ENCODE results near the gene ARHGAP26.

ARHGAP26 gene

DNA sequence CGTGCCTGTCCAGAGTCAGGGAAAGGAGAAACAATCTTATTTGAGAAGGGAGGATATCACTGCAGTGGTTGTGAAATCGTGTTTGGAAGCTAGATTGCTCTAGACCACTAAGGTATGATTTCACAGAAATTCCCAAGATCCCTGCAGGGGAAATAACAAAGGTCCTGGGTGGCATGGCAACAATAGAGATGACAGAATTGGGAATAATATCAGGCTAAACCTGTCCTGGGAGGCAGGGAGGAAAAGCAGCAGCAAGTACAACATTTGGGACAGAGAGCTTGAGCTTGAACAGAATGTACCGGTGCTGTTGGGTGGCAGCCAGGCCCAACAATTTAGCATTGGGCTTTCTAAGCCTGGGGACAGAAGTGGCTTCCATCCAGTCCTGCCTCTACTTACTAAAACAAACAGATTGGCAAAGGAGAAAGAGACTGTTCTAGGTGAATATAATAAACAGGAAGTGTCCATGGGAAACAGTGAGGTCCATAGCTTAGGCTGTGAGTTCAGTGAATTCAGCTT is 17.0 kb upstream of the ARHGAP26 start:
- DNase-seq: no peak

DNA sequence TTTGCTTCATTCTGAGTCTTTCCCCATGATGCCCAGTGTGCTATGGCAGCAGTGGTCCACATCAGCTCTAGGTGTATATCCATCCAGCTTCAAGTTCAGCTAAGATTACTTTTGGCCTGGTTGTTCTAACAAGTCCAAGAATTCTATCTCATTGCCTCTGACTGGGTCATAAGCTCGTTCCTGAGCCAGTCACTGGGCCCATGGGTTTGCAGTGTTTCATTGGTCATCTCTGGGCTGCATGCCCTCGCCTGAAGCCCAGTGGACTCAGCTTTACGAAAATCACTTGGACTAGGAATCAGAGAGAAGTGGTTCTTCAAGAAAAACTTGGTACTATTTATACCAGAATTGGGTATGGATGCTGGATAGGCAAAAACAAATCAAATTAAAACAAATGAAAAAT is 16.1 kb upstream of the ARHGAP26 start:
- DNase-seq: no peak

DNA sequence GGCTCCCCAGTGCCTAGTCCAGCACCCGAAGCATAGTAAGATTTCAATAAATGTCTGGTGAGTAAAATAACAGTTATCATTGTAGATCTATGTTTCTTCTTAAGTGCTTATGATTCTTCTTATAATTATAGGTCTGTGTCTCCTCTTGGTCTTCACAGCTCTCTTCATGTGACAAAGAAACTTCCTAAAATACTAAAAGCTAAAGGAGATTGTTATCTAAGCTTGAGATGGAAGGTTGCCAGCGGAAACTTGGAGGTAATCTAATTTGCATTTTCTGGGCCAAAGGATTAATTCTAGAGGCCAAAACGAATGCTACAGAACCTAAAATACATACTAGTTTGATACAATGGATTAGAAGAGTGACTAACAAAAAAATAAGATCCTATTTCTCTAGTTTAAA is 13.6 kb upstream of the ARHGAP26 start:
- no peak for DNase-seq

DNA sequence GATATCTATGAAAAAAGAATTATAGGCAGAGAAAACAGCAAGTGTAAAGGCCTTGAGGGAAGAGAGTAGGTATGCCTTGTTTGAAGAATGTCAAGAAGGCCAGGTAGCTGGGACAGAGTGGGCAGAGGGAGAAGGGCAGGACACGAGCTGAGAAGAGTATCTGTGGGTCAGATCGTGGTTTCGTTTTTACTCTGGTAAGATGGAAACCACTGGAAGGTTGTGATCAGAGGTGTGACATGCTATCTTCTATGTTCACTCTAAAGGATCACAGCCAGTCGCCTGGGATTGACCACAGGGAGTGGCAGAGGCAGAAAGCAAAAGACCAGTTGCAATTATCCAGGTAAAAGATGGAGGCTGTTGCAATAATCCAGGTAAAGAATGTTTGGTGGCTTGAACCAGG is 12.6 kb upstream of the ARHGAP26 start:
- no peak for DNase-seq

DNA sequence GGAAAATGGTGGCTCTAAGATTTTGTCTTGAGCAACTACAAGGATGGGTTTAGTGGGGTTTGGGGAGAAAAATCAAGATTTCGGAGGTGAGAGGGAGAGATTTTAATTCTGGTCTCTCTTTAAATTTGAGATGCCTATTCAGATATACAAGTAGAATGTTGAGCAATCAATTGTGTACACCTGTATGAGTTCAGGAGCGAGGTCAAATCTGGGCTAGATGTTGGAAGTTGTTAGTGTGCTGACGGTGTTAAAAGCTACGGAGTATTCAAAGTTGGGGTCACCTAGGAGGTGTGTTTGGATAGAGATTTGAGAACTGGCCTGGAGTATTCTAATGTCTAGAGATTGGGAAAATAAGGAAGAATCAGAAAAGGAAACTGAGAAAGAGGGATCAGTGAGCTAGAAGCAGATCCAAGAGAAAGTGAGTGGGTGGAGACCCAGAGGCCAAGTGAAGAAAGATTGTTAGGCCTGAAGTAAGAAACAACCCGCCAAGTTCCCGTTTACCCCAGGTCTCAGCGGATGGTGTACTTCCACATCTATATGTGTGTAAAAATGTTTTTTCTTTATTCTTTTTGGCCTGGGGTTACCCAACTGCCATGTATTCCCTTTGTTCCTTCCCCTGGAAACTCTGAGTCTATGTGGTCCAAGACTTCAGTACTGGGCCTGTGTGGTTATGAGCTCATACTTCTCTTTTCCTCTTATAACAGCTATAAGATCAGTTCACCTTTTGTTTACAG is 11.9 kb upstream of the ARHGAP26 start:
- no peak for DNase-seq

DNA sequence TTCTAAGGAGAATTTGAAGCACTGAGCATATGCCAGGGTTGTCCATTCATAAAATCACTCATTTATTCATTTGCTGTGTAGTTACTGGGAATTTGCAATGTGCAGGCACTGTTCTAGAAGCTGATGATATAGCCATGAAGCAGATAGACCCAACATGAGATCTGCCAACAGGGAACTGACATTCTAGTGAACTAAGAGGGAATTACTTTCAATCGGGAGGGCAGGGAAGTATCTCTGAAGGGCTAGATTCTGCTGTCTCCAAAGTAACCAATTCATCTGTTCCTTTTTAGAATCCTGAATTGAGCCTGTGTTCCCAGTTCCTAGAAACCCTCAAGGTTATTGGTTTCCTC is 11.4 kb upstream of the ARHGAP26 start:
- no peak for DNase-seq

DNA sequence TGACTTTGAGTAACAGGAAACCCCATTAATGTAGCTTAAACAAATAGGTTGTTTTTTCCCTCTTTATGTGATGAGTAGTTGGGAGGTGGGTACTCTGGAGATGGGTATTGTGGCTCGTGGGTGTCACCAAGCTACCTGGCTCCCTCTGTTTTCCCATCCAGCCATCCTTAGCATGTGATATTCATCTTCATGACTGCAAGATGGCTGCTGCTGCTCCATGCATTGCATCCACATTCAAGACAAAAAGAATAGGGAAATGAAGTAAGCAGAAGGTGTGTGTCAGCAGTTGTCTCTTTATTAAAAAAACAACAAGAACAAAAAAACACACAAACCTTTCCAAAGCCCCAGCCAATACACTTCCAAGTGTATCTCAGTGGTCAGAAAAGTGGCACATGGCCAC is 6.5 kb upstream of the ARHGAP26 start:
- DNase-seq: no peak

DNA sequence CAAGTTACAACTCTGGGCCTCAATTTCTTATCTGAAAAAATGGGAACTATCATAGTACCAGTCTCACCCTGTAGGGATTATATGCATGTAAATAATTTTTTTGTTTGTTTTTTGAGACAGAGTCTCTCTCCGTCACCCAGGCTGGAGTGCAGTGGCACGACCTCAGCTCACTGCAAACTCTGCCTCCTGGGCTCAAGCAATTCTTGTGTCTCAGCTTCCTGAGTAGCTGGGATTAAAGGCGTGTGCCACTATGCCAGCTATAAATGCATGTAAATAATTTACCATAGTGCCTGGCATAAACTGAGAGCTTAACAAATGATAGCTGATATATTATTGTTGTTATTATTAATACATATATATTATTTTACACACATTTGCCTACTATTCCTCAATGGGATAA is 3.0 kb upstream of the ARHGAP26 start:
- DNase-seq: no peak

DNA sequence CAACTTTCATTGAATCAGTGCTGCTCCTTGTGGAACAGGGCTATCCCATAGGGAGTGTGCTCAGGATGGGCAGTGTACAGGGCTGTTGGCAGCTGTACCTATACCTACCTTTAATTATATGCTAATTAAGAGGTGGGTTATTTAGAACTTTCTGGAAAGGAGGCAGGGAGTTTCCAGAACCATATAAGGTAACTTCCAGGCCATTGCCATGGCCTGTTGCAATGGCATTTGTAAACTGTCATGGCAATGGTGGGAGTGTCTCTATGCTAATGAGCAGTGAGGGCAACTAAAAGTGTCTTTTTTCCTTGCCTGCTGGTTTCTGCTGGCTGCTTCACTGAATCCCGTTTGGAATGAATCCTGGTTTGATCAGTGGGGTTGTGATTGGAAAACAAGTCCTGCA is 2.3 kb upstream of the ARHGAP26 start:
- no peak for DNase-seq

DNA sequence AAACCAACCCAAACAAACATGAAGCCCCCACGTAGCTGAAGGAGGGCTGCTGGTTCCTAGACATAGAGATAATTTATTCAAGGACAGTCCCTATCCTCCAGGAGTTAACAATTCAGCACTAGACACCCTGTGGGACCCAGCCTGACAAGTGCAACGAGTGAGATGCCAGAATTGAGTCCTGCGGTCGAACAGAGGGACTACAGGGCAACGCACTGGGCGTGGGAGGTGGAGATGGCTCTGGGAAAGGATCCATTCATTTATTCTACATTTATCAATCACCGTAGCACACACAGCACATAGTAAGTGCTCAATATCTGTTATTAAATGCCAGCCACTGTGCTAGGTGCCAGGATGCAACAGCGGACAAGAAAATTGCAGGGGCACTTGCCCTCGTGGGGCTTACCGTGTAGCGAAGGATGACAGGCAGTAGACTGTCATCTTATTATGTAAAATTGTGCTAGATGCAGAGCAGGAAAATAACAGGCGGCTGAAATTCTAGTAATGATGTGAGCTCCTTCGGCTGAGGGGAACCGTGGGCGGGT is 855 bp upstream of the ARHGAP26 start:
- DNase-seq: peak; percentile 31

DNA sequence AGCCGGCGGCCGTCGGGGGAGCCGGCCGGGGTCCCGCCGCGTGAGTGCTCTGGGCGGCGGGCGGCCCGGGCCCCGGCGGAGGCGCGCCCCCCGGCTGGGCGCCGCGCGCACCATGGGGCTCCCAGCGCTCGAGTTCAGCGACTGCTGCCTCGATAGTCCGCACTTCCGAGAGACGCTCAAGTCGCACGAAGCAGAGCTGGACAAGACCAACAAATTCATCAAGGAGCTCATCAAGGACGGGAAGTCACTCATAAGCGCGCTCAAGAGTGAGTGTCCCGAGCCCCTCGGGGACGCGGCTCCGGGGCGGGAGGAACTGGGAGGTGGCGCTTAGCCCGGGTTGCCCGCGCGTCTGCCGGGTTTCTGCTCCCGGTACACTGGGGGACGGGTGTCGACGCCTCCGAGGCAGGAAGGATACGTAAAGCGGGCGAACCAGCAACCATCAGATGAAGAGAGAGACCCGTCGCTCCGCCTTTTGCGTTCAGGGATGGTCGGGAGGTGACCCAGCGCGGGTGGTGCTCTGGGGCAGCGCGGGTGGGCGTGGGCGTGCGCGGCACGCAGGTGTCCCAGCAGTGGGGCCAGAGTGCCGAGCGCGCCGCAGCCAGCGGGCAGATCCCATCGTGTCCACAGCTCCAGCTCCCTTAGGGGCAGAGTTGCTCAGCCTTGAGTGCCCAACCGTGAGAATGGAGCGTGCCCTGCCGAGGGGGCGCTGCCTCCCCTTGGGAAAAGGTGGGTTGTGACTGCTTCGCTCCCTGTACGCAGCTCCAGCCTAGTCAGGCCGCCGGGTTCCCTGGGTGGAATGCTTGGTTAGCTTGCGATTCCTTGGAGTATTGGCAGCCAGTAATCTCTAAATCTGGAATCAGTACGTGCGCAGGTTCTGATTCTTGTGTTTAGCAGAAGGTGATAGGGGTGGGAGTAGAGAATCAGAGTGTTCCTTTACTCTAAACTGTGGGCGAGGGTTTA is 753 bp downstream of the ARHGAP26 start:
- DNase-seq: peak; percentile 60

DNA sequence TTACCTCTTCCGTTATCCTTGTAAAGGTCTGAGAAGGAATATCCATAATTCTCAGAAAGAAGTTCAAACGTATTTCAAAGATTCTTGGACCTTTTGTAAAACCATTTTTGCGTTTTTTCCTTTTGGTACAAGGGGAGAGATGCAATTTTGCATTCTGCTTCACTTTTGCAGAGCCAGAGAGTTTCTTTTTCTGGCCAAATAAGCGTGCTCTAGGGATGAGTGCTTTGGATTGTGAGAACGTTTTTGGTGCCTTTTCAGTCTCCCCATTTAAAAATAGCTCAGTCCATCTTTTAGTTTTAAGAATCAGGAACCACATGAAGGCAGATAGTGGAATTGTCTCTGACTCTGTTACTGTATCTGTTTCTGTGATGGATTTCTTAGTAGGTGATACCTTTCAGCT is 1.5 kb downstream of the ARHGAP26 start:
- DNase-seq: no peak

DNA sequence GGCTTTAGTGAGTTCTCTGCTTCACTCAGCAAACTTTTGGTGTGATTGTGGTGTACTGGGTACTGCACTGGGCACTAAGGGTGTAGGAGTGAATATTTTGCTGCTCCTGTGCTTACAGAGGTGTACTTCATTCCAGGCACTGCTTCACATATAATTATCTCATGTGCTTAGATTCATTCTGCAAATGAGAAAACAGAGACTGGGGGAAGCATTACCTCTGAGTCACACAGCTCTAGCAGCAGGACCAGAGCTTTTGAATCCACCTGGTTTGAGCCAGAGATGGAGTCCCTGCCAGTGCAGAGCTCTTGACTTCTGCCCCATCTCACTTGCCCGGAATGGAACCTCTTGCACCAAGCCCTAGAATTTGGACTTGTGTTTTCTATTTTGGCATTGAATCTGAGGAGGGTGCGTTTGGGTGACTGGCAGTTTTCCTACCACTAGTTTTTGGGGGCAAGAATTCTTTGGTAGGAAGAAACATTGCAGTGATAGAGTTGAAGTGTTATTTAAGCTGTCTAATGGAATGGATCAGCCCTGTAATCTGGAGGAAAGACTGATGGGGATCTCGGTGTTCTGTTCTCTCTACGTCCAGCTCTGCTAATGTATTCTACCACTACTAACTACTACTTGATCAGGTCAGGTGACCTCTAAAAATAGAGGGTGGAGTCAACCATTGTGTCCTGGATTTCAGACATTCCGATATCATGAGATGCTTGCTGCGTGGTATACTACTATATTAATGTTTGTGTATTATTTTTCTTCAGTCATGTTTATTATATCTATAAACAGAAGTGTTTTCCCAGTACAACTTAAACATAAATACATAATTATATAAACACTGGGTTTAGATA is 2.5 kb downstream of the ARHGAP26 start:
- DNase-seq: no peak

DNA sequence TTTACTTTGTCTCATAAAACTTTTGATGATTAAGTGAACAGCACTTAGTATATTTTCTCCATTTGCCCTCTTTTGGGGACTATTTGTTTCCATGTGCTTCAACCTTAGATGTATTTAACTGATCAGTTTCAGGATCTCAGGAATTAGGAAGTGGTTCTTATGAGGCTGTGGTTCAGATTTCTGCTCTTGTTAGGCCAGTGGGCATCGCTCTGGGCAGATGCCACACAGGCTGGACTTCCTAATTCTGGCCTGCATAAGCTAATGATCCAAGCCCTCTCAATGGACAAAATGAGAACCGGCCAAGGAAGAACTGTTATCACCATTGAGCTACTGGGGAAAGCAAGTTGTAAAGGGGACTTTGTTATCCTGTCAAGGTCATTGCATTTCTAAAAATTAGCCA is 6.9 kb downstream of the ARHGAP26 start:
- no peak for DNase-seq

DNA sequence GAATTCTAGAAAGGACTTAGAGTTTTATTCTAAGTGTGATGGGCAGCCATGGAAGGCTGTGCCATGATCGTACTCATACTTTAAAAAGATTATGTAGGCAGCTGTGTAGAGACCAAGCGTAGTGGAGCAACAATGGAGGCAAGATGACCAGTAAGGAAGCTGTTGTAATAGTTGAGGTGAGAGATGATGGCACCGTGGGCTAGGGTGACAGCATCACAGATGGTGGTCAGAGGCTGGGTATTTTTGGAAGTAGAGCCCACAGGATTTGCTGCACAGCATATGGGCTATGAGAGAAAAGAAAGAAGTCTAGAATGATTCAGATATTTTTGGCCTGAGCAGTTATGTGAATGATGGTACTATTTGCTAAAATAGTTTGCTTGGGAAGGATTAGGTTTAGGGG is 7.7 kb downstream of the ARHGAP26 start:
- no peak for DNase-seq

DNA sequence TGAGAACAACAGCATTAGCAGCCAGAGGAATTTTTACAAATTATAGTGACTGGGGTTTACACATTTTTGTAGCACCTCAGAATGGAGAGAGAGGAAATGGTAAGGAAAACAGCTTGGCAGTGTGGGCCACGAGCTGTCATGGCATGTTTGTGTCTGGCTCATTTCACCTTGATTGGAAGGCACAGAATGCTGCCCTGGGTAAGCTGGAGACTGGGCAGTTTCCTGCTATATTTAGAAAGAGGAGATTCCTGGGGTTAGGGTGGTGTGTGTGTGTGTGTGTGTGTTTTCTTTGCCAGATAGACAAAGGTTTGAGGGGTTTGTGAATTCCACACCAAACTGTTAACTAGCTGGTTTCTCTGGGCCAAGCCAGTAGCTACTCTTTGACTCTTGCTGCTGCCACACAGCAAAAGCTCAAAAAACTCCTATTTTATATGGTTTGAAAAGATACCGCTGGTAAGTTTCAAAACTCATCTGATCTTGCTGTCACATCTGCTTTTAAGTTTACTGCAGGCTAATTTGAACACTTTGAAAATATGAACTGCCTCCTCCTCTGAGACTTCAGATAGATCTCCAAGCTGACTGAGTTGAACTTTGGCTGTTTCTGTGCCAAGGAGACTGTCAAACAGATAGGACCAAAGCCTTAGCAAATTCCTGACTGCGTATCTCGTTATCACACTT is 9.1 kb downstream of the ARHGAP26 start:
- no peak for DNase-seq

DNA sequence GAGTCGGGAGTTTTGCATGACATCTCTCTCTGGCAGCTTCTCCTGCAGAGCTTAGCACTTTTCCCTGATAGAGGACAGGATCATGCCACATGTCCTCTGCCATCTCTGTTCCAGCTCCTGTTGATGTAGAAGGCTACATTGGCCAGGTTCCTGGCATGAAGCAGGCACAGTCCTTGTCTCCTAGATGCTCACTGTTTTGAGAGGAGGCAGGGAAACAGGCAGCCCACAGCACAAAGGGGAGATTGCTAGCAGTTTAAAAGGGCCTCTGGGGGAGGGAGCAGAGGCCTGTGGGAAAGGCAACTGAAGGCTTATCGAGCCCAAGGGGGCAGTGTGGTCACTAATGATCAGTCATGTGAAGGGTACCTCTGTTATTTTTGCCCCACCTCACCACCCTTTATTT is 10.7 kb downstream of the ARHGAP26 start:
- no peak for DNase-seq

DNA sequence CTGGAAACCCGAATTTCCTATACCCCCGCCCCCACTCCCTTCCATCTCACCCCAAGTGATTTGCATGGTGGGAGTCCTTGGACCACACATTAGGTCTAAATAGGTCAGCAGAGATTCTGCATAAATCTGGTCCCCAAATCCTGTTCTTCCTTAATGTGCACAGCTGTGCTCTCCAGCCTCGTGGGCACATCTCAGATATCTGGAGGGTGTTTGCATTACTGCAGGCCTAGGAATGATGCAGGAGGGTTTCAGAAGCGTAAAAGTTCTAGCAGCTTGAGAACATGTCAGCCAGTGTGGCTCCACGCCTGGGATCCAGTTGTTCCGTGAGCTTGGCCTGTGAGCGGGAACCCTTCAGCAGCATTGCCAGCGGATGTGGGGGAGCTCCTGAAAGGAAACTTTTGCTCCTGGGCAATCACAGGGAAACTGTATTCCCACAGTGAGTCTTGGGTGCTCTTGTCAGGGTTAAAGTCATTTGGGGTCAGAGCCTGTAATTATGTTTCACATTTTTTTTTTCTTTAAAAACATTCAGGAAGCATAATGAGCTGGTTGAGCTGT is 12.9 kb downstream of the ARHGAP26 start:
- no peak for DNase-seq

DNA sequence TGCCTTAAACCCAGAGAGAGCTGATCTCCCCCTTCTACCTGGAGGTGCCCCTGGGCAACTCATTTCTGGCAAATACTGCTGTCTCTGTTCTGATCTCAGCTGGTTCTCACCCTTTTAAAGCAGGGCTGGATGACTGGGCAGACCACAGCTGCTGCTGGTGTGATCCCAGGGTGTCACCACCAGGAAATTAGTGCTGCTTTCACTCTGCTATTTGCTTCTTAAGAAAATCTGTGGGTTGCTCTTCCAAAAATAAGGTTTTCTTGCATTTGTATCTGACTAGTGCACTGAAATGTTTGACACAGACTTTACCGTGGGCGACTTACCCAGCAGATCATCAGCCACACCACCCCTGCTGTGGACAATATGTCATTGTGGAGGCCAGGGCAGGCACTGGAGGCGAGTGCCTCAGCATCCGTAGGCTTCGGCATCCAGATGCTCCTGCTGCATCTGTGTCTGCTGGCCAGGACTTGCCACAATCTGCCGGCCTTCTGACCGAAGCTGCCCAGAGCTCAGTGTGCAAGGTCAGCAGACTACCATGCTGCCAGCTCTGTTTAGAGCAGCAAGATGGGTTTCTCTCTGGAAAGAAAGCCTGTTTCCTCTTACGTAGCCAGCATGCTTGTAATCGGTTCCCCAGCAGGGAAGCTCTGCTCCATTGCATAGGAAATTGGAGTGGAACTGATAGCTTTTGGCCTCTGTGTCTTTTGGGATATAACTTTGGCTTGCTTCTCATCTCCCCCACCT is 13.6 kb downstream of the ARHGAP26 start:
- peak; percentile 71 for DNase-seq

DNA sequence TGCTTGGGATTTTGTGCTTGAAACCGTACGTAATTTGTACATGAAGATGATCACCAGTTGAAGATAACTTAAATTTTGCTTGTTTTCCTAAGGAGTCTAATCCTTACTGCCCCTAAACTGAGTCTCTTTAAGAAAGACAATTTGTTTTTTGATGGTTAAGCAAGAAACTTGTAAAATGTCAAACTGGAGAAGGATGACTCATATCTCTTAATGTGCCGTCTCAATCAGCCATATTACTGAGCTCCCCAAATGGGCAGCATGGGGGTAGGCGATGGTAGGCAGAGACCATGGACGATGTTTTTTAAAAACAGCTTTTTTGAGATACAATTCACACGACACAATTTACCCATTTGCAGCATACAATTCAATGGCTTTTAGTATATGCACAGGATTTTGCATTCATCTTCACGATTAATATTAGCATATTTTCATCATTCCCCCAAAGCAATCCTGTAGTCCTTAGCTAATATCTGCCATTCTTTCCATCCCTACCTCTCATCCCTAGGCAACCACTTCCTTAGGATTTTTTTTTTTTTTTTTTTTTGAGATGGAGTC is 14.3 kb downstream of the ARHGAP26 start:
- no peak for DNase-seq

DNA sequence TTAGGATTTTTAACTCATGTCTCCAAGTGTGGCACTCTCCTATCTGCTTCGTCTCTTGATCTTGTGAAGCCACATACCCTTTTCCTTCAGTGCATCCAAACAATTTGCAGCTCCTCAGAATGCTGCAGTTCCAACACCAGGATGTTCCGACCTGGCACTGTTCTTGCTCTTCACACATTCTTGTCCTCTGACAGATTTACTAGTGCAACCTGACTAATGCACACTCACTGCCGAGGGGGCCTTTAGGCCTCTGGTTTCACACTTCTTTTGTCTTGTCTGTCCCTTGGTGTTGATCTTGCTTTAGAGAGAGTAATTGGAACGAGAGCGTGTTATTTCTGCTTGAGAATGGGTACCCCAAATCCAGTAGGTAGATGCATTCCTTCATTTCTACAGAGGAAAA is 15.0 kb downstream of the ARHGAP26 start:
- no peak for DNase-seq
